SHP77 treated with DMSO at 0.1 percent for 48 hours (cell line): Measurements from ENCODE around the gene AGPAT2.

ENCODE experiments used
- DNase-seq: peaks from one replicate; lab custom pipeline; 2025; lab: John Stamatoyannopoulos, UW

AGPAT2 gene

DNA sequence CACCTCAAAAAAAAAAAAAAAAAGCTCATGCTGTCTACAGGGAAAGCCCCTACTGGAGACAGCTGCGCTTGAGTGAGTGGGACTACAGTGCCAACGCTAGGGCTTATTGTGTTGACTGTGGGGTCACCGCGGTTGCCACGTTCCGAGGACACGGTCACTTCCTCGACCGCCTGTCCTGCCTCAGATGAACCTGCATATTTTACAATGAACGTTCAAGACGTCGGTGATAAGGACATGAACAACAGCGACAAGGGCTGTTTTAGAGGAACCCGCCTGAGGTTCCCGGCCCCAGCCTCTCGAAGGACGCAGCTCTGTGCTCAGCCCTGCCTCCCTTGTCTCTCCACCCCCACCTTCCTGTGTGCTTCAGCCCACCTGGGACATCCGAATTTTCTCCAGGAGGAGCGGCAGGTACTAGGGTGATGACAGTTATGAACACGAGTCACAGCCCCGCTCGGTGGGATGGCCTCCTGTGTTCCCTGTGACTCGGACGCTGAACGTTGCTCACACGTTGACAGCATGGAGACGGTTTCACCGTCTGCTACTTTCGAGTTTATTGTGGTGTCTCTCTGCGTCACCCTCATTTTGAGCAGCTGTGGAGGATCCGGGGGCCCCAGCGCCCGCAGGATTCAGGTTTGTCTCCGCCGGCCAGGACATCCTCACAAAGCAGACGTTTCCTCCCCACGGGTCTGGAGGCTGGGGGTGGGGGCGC is 13.9 kb upstream of the AGPAT2 start:
- DNase-seq, result no peak

DNA sequence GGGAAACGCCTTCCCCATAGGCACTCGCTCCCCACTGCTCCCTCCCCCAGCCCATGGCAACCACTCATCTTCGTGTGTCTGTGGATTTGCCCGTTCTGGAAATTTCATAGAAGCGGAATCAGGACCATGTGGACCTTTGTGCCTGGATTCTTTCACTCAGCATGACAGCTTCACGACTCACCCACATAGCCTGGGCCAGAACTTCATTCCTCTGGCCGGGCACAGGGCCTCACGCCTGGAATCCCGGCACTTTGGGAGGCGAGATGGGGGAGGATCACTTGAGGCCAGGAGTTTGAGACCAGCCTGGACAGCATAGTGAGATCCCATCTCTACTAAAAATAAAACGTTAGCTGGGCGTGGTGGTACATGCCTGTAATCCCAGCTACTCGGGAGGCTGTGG is 13.0 kb upstream of the AGPAT2 start:
- DNase-seq, result no peak

DNA sequence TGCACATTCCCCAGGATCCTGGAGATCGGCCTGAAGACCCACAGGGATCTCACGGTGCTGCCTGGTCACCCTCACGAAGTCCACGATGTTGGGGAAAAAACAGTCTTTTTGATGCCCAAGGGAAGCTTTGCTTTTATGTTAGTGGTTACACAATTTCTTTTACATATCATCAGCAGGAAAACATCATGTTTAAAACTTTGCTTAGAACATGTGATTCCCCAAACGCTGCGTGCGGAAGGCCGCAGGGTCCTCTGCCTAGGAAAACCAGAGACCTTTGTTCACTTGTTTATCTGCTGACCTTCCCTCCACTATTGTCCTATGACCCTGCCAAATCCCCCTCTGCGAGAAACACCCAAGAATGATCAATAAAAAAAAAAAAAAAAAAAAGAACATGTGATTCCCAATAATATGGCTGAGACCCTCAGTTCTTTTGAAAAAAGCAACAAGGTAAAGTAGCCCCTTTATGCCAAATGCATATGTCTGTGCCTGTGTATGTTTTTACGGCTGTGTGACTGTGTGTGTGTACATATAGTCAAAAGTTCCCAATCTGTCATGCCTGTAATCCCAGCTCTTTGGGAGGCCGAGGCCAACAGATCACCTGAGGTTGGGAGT is 11.5 kb upstream of the AGPAT2 start:
- DNase-seq, result no peak

DNA sequence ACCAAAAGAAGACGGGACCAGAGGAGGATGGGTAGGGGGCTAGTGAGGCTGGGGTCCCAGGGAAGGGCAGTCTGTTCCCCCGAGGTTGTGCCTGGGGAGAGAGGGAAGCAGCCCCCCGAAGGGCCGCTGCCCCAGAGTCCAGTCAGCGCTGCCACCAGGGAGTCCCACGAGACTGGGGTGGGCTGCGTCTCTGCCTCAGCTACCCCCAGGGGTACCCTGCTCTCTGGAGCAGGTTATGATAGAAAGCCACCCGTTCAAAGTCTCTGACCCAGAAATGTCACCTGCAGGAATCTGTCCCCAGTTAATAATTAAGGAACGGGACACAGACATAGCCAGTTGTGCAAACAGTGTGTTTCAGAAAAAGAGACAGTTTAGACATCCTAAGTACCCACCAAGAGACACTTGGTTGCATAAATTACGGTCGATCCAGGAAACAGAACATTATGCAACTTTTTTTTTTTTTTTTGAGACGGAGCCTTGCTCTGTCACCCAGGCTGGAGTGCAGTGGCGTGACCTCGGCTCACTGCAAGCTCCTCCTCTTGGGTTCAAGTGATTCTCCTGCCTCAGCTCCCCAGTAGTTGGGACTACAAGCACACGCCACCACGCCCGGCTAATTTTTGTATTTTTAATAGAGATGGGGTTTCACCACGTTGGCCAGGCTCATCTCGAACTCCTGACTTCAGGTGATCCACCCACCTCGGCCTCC is 10.7 kb upstream of the AGPAT2 start:
- DNase-seq, result no peak

DNA sequence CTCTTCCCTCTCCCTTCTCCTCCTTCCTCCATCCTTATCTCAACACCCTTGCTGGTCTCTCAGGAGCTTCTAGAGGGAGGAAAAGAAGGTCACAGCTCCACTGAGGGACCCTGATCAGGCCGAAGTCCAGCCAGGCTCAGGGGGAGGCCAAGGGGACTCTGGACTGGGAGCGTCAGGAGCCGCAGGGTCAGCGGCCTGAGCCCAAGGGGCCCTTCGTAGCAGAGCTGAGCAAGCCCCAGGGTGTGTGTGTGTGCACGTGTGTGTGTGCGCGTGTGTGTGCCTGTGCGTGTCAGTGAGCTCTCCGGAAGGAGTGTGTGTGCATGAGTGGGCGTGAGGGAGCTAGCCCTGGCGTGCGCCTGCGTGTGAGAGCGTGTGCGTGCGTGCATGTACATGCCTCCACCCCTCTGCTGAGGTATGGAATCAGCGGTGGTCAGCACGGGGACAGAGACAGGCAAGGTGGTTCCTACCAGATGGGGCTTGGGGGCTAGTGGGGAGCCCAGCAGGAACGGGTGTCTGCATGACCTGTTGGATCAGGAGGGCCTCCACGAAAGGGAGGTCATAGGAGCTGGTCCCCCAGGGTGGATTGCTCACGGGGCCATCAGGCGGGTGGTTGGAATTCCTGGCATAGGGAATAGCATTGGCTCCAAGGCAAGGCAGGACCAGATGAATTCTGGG is 10.0 kb upstream of the AGPAT2 start:
- DNase-seq, result no peak

DNA sequence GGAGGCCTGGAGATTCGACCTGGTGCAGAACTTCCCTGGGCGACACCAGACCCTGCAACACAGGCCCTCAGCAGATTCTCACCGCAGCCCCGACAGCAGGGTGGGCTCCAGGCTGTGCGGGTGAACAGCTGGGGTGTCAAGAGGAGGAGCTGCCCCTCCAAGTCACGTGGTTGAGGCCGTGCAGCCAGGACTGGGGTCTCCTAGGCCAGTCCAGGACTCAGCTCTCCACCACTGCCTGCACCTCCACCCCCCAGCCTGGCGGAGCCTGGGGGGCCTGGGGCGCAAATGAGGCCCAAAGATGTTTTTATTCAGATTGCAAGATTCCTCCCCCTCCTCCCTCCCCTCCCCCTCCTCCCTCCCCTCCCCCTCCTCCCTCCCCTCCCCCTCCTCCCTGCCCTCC is 9.2 kb upstream of the AGPAT2 start:
- no peak for DNase-seq

DNA sequence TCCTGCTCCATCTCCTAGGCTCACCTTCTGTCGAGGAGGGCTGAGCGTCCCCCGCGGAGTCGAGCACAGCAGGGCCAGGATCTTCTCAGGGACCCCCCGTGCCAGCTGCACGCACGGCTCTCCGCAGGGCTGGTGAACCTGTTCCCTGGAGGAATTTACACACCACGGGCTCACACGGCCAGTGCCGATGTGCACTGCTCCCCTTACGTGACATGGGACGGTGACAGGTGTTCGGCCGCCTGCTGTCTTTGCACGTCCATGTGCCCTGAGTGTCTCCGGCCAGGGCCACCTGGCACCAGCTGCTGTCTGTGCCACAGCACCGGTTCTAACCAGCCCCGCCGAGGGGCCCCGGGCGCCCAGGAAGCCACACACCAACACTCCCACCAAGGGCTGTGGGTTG is 8.7 kb upstream of the AGPAT2 start:
- DNase-seq, result peak; percentile 53

DNA sequence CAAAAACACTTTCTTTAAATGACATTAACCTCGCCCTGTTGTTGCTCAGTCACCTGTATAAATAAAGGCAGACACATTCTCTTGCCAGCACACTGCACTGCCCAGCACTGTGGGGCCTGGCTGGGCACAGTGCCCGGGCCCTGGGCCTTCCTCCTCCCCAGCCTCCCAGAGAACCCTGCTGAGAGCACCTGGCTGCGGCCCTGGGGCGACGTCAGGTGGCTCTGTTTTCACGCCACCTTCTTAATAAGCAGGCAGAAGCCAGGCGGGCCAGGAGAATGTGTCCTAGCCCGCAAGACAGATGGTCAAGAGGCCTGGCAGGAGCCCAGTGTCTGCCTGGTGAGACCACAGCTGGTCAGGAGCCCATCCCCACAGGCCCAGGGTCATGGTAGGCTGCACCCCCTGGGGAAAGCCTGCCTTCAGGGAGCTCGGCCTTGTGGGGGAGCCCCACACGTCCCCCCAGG is 8.2 kb upstream of the AGPAT2 start:
- peak; percentile 63 for DNase-seq

DNA sequence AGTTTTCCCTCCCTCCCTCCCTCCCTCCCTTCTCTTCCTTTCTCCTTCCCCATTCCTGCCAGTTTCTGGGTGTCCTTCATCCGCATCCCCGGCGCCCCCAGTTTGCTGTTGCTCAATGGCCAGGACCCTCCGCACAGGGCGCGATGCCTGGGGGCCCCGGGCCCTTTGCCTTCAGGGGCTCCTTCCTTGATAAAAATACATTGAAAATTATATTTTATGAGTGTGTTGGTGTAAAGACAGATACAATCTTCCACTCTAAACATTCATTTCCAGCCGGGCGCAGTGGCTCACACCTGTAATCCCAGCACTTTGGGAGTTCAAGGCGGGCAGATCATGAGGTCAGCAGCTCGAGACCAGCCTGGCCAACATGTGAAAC is 7.6 kb upstream of the AGPAT2 start:
- DNase-seq, result no peak

DNA sequence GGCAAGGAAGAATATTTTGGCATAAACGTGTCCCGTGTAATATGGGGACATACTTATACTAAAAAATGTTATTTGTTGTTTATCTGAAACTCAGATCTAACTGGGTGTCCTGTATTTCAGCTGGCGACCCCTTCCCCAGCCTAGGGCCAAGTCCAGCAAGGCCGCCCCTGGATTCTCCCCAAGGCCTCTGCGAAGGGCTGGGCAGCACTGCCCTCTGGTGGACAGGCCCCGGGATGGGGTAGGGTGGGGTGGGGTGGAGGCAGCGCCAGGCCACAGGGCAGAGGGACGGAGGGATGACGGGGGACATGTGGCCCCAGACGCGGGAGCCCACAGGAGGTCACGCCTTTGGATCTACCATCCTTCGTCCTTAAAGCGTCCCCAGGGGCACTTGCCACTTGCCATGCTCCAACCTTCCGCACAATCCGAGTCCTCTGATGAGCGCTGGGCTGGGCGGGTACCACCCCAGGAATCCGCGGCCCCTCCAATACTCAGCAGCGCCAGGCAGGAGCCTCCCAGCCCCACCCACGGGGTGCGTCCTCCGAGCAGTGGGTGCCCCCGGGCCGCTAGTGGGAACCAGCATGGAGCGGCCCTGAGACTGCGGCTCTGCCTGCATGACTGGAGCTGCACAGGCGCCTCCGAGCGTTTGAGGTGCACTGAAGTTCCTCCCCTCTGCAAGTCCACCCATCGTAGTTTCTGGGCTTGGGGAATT is 7.1 kb upstream of the AGPAT2 start:
- DNase-seq, result no peak

DNA sequence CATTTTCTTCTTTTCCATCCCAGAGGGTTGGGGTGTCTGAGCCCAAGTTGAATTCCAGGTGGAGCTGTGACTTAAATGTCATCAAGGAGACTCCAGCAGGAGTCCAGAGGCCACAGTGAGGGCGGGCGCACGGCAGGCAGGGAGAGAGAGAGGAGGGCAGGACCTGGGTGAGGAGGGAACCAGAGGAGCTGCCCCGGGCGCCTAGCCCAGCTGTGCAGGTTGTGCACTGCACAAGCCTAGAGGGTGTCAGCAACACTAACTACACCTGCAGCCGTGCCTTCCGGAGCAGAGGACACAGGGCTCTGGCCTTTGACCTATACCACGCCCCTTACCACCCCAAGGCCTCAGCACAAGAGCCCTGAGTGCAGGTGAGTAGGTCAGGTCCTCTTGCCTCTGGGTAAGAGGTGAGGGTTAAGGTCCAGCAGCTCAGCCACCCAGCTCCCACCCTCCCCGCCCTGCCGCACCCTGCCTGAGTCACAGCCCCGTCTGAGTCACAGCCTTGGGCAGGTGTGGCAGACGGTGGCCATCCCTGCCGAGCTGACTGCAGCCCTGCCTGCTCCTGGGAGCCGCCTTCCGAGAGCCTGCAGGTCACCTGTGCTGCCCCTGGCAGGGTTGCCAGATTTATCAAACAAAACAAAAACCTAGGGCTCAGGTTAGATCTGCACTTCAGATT is 6.4 kb upstream of the AGPAT2 start:
- DNase-seq, result no peak

DNA sequence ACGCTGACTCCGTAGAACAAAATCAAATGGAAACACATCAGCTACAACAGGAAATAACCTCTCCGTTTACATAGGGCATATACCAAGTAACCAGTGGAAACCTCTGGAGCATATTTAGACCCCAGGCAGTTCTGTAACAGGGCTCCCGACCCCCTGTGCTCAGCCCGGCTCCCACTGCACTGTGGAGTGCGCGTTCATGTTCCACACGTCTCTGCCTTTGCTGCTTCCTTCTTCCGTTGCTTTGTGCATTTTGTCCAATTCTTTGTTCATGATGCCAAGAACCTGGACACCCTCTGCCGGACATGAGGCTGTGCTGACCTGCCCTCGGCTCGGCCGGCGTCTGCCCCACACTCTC is 5.9 kb upstream of the AGPAT2 start:
- no peak for DNase-seq

DNA sequence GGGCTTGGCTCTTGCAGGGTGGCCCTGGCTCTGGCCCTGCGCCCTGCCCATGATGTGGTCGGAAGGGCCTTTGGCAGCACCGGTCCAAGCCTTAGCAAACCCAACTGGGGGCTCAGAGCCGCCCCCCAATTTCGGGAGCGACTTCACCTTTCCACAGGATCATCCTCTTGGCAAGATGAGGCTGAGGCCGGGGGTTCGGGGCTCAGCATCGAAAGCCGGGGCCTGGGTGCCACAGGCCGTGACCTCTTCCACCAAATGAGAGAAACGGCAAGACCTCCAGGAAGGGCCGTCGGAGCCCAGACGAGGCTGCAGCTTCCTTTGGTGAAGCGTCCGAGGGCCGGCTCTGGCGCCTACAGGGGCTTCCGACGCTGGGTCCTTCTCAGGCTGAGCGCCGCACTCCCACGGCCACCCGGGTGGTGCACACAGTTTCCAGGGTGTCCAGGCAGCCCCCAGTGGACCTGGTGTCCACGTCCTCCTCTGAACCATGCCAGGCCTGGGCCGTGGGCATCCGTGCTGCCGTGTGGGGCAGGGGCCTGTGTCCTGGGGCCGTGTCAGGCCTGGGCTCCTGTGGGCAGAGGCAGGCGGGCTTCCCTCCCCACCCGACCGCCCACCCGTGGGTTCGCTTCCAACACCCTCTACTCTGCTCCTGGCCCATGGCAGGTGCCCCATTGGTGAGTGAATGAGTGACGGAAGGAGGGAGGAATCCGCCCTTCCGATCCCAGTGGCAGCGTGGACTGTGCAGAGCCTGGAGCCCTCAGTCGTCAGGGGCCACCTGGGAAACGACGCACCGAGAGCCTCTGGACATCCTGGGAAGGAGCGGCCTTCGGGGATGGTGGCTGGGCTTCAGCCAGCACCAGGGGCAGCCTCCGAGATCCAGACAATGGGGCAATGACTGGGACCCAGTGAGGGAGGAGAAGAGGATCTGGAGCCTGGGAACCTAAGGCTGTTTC is 5.2 kb upstream of the AGPAT2 start:
- DNase-seq, result no peak

DNA sequence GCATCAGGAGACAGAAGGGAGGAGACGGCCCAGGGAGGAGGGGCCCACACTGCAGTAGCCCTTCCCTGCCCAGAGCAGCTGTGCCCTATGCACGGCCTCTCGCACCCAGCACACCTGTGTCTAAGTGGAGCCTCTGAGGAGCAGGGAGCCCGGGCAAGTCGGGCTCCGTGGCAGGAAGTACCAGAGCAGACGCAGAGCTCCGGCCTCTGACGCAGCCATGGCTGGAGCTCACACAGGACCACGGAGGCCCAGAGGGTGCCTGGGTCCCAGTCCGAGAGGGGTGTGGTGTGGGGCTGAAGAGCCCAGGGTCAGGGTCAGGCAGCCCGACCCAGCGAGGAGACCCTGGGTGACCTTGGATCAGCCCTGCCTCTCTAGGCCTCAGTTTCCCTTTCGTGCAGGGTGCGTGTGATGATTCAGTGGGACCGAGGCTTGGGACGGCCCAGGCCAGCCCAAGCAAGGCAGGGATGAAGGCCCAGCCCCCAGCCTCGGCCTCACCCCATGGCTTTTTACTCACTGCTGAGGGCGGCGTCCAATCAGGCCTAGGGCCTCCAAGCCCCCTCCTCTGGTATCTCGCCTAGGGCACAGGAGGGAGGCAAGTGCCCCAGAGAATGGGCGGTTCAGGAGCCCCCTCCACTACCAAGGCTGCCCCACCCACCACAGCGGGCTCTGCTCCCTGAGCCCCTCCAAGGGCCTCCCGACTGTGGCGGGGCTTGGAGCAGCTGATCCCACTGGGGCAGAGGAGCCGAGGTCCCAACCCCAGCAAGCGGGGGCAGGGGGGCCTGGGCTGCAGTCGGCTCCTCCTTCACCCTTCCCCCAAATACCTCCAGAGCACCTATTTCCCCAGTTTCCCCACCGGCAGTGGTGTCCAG is 4.3 kb upstream of the AGPAT2 start:
- DNase-seq, result peak; percentile 6

DNA sequence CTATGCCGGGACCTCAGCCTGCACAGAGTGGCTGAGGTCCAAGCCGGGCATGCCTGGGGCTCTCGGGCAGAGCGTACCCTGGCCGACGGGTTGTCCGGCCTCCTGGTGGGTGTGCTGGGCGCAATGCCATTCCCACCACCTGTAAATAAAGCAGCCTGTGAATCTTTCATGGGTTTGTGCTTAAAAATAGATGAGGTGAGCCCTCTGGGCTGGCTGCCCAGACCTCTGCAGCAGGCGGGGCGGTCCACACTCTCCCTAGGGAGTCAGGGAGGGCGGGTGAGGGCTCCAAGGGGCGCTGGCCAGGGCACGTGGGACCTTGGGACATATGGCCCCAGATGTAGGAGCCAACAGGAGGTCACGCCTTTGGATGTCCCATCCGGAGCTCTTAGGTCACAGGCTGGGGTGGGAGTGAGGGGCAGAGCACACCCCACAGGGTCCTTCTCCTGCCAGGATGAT is 3.6 kb upstream of the AGPAT2 start:
- DNase-seq, result peak; percentile 33

DNA sequence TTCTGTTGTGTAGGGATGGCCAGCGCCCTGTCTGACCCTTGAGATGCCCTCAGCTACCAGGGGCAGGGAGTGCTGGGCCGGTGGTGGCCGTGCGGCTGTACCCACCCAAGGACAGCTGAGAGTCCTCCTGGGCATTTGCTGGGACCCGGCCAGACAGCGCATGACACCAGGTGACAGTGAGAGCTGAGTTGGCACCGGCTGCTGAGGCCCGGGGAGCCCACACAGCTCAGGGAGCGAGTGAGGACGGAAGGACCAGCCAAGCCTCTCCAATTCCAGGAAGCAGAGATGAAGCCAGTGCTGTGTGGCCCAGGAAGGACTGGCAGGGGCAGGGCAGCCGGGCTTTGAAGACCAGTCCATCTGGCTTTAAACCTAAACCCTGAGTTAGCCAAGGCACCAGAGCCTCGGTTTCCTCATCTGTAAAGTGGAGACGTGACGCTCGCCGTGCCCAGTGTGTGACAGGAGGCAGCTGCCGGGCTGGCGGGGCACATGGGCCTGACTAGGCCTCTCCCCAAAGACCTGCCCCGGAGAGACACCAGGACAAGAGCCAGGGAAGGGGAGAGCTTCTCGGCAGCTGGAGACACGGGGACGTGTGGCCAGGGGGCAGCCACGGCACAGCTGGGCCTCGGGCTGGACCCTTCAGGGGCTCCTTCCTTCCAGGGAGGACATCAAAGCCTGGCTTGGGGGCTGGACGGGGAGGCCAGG is 3.0 kb upstream of the AGPAT2 start:
- DNase-seq, result peak; percentile 17

DNA sequence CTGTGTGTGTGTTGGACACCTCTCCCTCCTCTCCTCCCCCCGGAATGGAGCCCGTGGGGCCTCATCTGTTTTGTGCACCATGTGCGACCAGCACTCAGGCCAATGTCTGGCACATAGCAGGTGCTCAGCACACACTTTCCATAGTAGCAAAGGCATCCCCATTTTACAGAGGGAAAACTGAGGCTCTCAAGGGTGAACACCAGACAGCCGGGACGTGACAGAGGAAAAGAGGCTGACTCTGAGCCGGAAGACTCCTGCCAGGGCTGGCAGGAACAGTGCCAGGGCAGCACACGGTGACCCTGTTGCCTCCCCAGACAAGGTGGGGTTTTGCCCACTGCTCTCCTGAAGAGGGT is 1.8 kb upstream of the AGPAT2 start:
- DNase-seq, result no peak

DNA sequence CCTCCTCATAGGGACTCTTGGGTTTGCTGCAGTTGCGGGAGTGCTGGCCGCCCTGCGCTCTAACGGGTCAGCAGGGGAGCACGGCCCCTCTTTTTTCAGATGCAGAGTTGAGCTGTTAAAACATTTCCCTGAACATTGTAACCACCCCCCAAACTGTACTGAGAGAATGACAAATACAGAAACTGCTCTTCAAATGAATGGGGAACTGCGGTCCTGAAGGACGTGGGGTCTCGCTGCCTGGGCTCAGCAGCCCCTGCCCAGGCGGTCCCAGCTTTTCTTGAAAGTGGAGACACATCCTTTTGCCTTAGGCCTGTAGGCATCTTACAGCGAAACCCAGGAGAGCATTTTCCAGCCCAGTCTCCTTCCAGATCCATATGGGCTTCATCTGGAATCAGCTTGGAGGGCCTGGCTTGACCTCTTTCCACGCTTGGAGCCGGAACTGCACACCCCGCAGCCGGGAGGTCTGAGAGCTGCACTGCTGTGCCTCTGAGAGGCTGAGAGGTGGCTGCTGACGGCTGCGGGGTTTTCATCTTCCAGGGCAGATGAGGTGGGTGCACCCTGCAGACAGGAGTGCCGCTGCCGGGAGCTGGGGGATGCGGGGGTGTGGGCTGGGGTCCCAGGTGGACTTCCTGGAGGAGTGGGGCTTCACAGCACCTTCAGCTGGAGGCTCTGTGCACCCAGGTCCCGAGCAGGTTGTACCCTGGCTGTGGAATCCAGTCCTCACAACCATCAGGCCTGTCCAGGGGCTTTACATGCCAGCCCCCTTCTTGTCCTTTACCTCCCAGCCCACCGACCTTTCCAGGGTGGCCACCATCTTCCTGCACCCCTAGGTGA is 1.2 kb upstream of the AGPAT2 start:
- DNase-seq, result no peak
